ENCODE data around the gene RFXAP. TPM values are rescaled to one million over a fixed set of nuclear protein-coding genes. Genes with fewer than 3 reads are reported as not detected.

The RFXAP gene
- total RNA-seq, 1 experiment from 2014 or later, result 9.2 TPM

GRCh38 chr13:36870050-36870692 is 51.1 kb downstream of the RFXAP start:
- no peaks in the 10 kb centered on the region for H3K36me3 Mint-ChIP-seq

GRCh38 chr13:36872621-36873020 is 53.6 kb downstream of the RFXAP start:
- DNase-seq (ENCODE audit: low spot score), result peak; percentile 23
- peaks cover 6% of the 10 kb centered on the region for H3K4me1 Mint-ChIP-seq
- no peaks in the 10 kb centered on the region for H3K27me3 Mint-ChIP-seq (ENCODE audit: low read depth)
- ChIA-PET CTCF (interaction anchor here (0.7 to 1.5 kb wide), 3 partner anchors 14 to 590 kb away, joined by 3 to 9 read pairs (median 3); no protein-coding TSS in a partner anchor), POLR2A (interaction anchor here (0.8 kb wide), 1 partner anchor 32 kb away, joined by 3 read pairs; no protein-coding TSS in a partner anchor)
- H3K4me3 Mint-ChIP-seq, result peak overlapping the region; percentile 11; the same call in 1 of the 2 replicates
- no peak overlapping the region for H3K27ac Mint-ChIP-seq
- H3K36me3 Mint-ChIP-seq, result no peaks in the 10 kb centered on the region
- ATAC-seq, result peak; percentile 95
- no peaks in the 10 kb centered on the region for H3K9me3 Mint-ChIP-seq
- TF ChIP-seq ZNF281 (CRISPR knock-in tag; IDR thresholded peaks at IDR 0.05) (no peak), RELA (CRISPR knock-in tag; IDR thresholded peaks at IDR 0.05; ENCODE audit: borderline replicate concordance) (no peak), ZBTB43 (CRISPR knock-in tag; IDR thresholded peaks at IDR 0.05) (no peak)
- TF ChIP-seq, protein P1, sequence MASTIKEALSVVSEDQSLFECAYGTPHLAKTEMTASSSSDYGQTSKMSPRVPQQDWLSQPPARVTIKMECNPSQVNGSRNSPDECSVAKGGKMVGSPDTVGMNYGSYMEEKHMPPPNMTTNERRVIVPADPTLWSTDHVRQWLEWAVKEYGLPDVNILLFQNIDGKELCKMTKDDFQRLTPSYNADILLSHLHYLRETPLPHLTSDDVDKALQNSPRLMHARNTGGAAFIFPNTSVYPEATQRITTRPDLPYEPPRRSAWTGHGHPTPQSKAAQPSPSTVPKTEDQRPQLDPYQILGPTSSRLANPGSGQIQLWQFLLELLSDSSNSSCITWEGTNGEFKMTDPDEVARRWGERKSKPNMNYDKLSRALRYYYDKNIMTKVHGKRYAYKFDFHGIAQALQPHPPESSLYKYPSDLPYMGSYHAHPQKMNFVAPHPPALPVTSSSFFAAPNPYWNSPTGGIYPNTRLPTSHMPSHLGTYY (CRISPR knock-in tag; IDR thresholded peaks at IDR 0.05), result no peak

More at GRCh38 chr13:36870050-36870692, 51.1 kb downstream of the RFXAP start:
- POLR2A ChIA-PET, result no interaction called here
- Mint-ChIP-seq H3K27ac (no peak overlapping the region), H3K9me3 (no peaks in the 10 kb centered on the region), H3K27me3 (ENCODE audit: low read depth) (no peaks in the 10 kb centered on the region), H3K4me3 (no peak overlapping the region), H3K4me1 (peaks cover 19% of the 10 kb centered on the region)
- TF ChIP-seq JAZF1 (CRISPR knock-in tag; IDR thresholded peaks at IDR 0.05), result no peak
- TF ChIP-seq, protein P2, sequence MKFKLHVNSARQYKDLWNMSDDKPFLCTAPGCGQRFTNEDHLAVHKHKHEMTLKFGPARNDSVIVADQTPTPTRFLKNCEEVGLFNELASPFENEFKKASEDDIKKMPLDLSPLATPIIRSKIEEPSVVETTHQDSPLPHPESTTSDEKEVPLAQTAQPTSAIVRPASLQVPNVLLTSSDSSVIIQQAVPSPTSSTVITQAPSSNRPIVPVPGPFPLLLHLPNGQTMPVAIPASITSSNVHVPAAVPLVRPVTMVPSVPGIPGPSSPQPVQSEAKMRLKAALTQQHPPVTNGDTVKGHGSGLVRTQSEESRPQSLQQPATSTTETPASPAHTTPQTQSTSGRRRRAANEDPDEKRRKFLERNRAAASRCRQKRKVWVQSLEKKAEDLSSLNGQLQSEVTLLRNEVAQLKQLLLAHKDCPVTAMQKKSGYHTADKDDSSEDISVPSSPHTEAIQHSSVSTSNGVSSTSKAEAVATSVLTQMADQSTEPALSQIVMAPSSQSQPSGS (CRISPR knock-in tag; IDR thresholded peaks at IDR 0.05; ENCODE audit: borderline replicate concordance, low read depth), result no peak
- TF ChIP-seq SMAD4 (CRISPR knock-in tag; IDR thresholded peaks at IDR 0.05), result no peak
- TF ChIP-seq ZNF671 (CRISPR knock-in tag; IDR thresholded peaks at IDR 0.05), result no peak
- TF ChIP-seq, protein P3, sequence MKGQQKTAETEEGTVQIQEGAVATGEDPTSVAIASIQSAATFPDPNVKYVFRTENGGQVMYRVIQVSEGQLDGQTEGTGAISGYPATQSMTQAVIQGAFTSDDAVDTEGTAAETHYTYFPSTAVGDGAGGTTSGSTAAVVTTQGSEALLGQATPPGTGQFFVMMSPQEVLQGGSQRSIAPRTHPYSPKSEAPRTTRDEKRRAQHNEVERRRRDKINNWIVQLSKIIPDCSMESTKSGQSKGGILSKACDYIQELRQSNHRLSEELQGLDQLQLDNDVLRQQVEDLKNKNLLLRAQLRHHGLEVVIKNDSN (CRISPR knock-in tag; IDR thresholded peaks at IDR 0.05), result no peak
- TF ChIP-seq, protein P4, sequence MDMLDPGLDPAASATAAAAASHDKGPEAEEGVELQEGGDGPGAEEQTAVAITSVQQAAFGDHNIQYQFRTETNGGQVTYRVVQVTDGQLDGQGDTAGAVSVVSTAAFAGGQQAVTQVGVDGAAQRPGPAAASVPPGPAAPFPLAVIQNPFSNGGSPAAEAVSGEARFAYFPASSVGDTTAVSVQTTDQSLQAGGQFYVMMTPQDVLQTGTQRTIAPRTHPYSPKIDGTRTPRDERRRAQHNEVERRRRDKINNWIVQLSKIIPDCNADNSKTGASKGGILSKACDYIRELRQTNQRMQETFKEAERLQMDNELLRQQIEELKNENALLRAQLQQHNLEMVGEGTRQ (CRISPR knock-in tag; IDR thresholded peaks at IDR 0.05), result no peak
- no peak for TF ChIP-seq IRF2 (CRISPR knock-in tag; IDR thresholded peaks at IDR 0.05; ENCODE audit: borderline replicate concordance, low read depth)
- no peak for TF ChIP-seq ZNF317 (CRISPR knock-in tag; IDR thresholded peaks at IDR 0.05; ENCODE audit: borderline replicate concordance, low read depth)
- TF ChIP-seq IRF1 (CRISPR knock-in tag; IDR thresholded peaks at IDR 0.05), result no peak
- no peak for TF ChIP-seq E2F1 (CRISPR knock-in tag; IDR thresholded peaks at IDR 0.05)
- no peak for TF ChIP-seq OVOL2 (CRISPR knock-in tag; IDR thresholded peaks at IDR 0.05; ENCODE audit: borderline replicate concordance)
- no peak for TF ChIP-seq MYBL2 (CRISPR knock-in tag; IDR thresholded peaks at IDR 0.05)
- no peak for TF ChIP-seq CTCF (IDR thresholded peaks at IDR 0.05)
- TF ChIP-seq ZNF263 (CRISPR knock-in tag; IDR thresholded peaks at IDR 0.05; ENCODE audit: low read depth), result no peak
- ATAC-seq (no peak), DNase-seq (ENCODE audit: low spot score) (no peak)
- CTCF ChIA-PET, result interaction anchor here (0.7 kb wide), 1 partner anchor 12 kb away, joined by 3 read pairs; no protein-coding TSS in a partner anchor
